GM18520 (cell line): ENCODE measurements around the gene KLHL18.
"Not testable (repeated sequence)": the region's sequence is repeated elsewhere in the genome, so short reads cannot be mapped to it uniquely, and the experiment has no call there.

Experiments used
- ATAC-seq: cut with Tn5 transposase; IDR thresholded peaks from one replicate; pipeline ENCODE4 v1.9.1; 2021; ENCODE audit not compliant: unreplicated experiment

Gene KLHL18

GRCh38 chr3:47356201-47356600 lies 73.5 kb downstream of the KLHL18 start:
- ATAC-seq: no peak

GRCh38 chr3:47359323-47359722 lies 76.6 kb downstream of the KLHL18 start:
- no peak for ATAC-seq

- not testable (repeated sequence) for ATAC-seq
Measured at GRCh38 chr3:47360110-47360517, 77.4 kb downstream of the KLHL18 start.

- no peak for ATAC-seq
Measured at GRCh38 chr3:47362701-47363100, 80.0 kb downstream of the KLHL18 start.

- ATAC-seq: no peak
Measured at GRCh38 chr3:47365213-47366153, 82.7 kb downstream of the KLHL18 start.

- ATAC-seq: no peak
Measured at GRCh38 chr3:47366833-47367232, 84.1 kb downstream of the KLHL18 start.

GRCh38 chr3:47367631-47368030 lies 84.9 kb downstream of the KLHL18 start:
- ATAC-seq: no peak

- ATAC-seq: not testable (repeated sequence)
Measured at GRCh38 chr3:47370020-47370419, 87.3 kb downstream of the KLHL18 start.

GRCh38 chr3:47370887-47371697 lies 88.3 kb downstream of the KLHL18 start:
- no peak for ATAC-seq

- ATAC-seq: no peak
Measured at GRCh38 chr3:47374587-47374986, 91.8 kb downstream of the KLHL18 start.

- no peak for ATAC-seq
Measured at GRCh38 chr3:47376393-47376792, 93.6 kb downstream of the KLHL18 start.

GRCh38 chr3:47377186-47377585 lies 94.4 kb downstream of the KLHL18 start:
- no peak for ATAC-seq

- no peak for ATAC-seq
Measured at GRCh38 chr3:47378869-47379268, 96.1 kb downstream of the KLHL18 start.

- no peak for ATAC-seq
Measured at GRCh38 chr3:47379411-47379899, 96.7 kb downstream of the KLHL18 start.

GRCh38 chr3:47380026-47380600 lies 97.4 kb downstream of the KLHL18 start:
- ATAC-seq: no peak

GRCh38 chr3:47380601-47381316 lies 98.0 kb downstream of the KLHL18 start, which contains the start of gene PTPN23:
PTPN23 (plus strand) TSS chr3:47381021; CDS start chr3:47381097, 76 bp downstream.
- peak; percentile 63 for ATAC-seq

GRCh38 chr3:47381317-47382157 lies 98.8 kb downstream of the KLHL18 start:
- ATAC-seq: peak; percentile 49

GRCh38 chr3:47384425-47384824 lies 101.7 kb downstream of the KLHL18 start:
- ATAC-seq: no peak

- ATAC-seq: no peak
Measured at GRCh38 chr3:47385007-47385406, 102.3 kb downstream of the KLHL18 start.

GRCh38 chr3:47385796-47386195 lies 103.1 kb downstream of the KLHL18 start:
- ATAC-seq: no peak
